CD4-positive, CD25-positive, alpha-beta regulatory T cell (primary cell): Measurements from ENCODE around the gene KRTAP10-2. TPM values are rescaled to one million over a fixed set of nuclear protein-coding genes. Genes with fewer than 3 reads are reported as not detected.
A peak's percentile ranks its signal among the peaks of the same experiment; 100 is the strongest.
"Not testable (repeated sequence)": the region's sequence is repeated elsewhere in the genome, so short reads cannot be mapped to it uniquely, and the experiment has no call there.

ENCODE experiments used
- ATAC-seq, 2 donors: fragments of 150-1000 bp; cut with Tn5 transposase; one replicate each; pipeline ENCODE4 v1.10.0; 2021; ENCODE audit warnings: low read depth in 2 of 2, moderate number of reproducible peaks in 2 of 2, moderate library complexity in 1 of 2
- DNase-seq, 3 donors: peaks; one replicate each; pipeline versions ENCODE4 v3.0.0 to v3.0.0-alpha.2; 2012 to 2022; ENCODE audit warnings: mixed read lengths in 1 of 3
- H3K27ac ChIP-seq: one replicate; pipeline ENCODE4 v1.7.0; 2013; ENCODE audit warnings: mild to moderate bottlenecking, low read length; ENCODE audit not compliant: insufficient read depth, poor library complexity, severe bottlenecking
- H3K27me3 ChIP-seq: one replicate; pipeline ENCODE4 v1.7.0; 2013; ENCODE audit warnings: low read length; ENCODE audit not compliant: control insufficient read depth, insufficient read depth
- H3K36me3 ChIP-seq: one replicate; pipeline ENCODE4 v1.7.0; 2013; ENCODE audit warnings: mild to moderate bottlenecking, low read length, moderate library complexity; ENCODE audit not compliant: control insufficient read depth, insufficient read depth
- H3K4me1 ChIP-seq: 2 replicates; pipeline ENCODE4 v1.7.0; 2013; ENCODE audit warnings: mild to moderate bottlenecking, low read length; ENCODE audit not compliant: insufficient read depth, control insufficient read depth, poor library complexity, severe bottlenecking
- H3K4me3 ChIP-seq: one replicate; pipeline ENCODE4 v1.7.0; 2013; ENCODE audit warnings: low read depth, mild to moderate bottlenecking, low read length, moderate library complexity
- H3K9me3 ChIP-seq, 2 experiments: 1 replicate in 1 of 2; 2 replicates in 1 of 2; pipeline ENCODE4 v1.7.0; 2013; ENCODE audit warnings: low read length in 2 of 2, mild to moderate bottlenecking in 1 of 2, moderate library complexity in 1 of 2; ENCODE audit not compliant: control insufficient read depth in 2 of 2
- H3K27ac Mint-ChIP-seq, 3 donors: one replicate each; pipeline ENCODE4 v1.8.0; 2020 to 2022; ENCODE audit warnings: mild to moderate bottlenecking in 3 of 3, mixed read lengths in 3 of 3, moderate library complexity in 2 of 3
- H3K27me3 Mint-ChIP-seq: one replicate; pipeline ENCODE4 v1.8.0; 2022; ENCODE audit warnings: mild to moderate bottlenecking, mixed read lengths
- H3K36me3 Mint-ChIP-seq: one replicate; pipeline ENCODE4 v1.8.0; 2020; ENCODE audit warnings: mixed read lengths
- H3K4me1 Mint-ChIP-seq, 4 donors: one replicate each; pipeline ENCODE4 v1.8.0; 2020 to 2022; ENCODE audit warnings: mixed read lengths in 4 of 4, mild to moderate bottlenecking in 1 of 4
- H3K4me3 Mint-ChIP-seq, 4 donors: one replicate each; pipeline ENCODE4 v1.8.0; 2020 to 2022; ENCODE audit warnings: mild to moderate bottlenecking in 4 of 4, mixed read lengths in 4 of 4, moderate library complexity in 3 of 4
- H3K9me3 Mint-ChIP-seq, 7 donors: one replicate each; pipeline ENCODE4 v1.8.0; 2020 to 2022; ENCODE audit warnings: mixed read lengths in 7 of 7, mild to moderate bottlenecking in 3 of 7, moderate library complexity in 2 of 7
- polyA plus RNA-seq, 4 donors: library from polyadenylated mRNA; unstranded; fragments of 300-500 nt; fragmentation: Illumina TruSeq; gene quantifications; one replicate each; pipeline ENCODE4 v1.2.3, GENCODE V29; 2021
- total RNA-seq: library from RNA; stranded (reverse); gene quantifications from one replicate; pipeline ENCODE4 v1.2.3, GENCODE V29; 2022

The KRTAP10-2 gene
- total and polyA plus RNA-seq, 5 donors from 2014 or later: not detected

DNA sequence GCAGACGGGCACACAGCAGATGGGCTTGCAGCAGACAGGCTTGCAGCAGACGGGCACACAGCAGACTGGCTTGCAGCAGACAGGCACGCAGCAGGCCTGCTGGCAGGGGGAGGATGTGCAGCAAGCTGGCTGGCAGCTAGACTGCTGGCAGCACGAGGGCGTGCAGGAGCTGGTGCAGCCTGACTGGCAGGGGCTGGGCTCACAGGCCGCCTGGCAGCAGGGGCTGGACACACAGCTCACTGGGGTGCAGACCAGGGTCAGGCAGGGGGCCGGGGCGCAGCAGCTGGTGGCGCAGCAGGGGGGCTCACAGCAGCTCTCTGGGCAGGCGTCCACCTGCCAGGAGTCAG, 7.0 kb upstream of the KRTAP10-2 start:
- not testable (repeated sequence) for H3K9me3 ChIP-seq, H3K36me3 Mint-ChIP-seq, H3K36me3 ChIP-seq, H3K27ac ChIP-seq, H3K4me3 Mint-ChIP-seq, H3K27me3 ChIP-seq, H3K4me1 ChIP-seq, DNase-seq, H3K4me3 ChIP-seq, H3K27me3 Mint-ChIP-seq, H3K27ac Mint-ChIP-seq, ATAC-seq, H3K4me1 Mint-ChIP-seq
- H3K9me3 Mint-ChIP-seq: peaks cover 0 to 30% (median 9%) of the 10 kb centered on the region in 7 donors

DNA sequence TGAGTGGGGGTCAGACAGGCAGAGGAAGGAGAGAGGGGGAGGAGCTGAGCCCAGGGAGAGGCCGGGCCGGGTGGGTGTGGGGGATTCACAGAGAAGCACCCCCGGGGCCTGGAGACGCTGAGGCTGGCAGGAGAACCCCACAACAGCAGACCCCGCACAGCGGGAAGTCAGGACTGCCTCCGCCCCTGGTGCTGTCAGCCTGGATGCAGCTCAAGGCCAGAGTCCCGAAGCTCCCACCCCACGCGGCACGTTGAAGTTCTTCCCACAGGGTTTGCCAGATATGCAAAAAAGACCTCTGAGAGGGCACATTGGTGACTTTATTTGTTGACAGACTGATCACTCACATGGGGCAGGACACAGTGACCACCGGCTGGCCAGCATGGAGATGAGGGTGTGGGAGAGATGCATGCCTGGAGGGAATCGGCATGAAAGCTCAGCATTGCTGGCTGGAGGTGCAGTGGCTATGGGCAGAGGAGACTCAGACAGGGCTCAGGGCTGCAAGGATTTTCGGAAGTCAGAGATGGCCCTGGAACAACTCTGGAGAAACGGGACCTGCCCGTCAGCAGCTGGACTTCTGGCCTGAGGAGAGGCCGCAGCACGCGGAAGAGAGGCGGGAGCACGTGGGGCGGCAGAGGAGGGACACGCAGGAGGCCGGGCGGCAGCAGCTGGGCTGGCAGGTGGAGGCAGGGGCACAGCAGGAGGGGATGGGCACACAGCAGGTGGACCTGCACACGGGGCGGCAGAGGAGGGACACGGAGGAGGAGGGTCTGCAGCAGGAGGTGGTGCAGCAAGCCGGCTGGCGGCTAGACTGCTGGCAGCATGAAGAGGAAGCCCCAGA, 6.4 kb upstream of the KRTAP10-2 start:
- Mint-ChIP-seq H3K36me3 (peaks cover 6% of the 10 kb centered on the region), H3K9me3 (peaks cover 0 to 30% (median 9%) of the 10 kb centered on the region in 7 donors), H3K27me3 (no peaks in the 10 kb centered on the region), H3K27ac (no peak overlapping the region), H3K4me1 (no peaks in the 10 kb centered on the region), H3K4me3 (no peak overlapping the region)
- no peaks in the 10 kb centered on the region for H3K4me1 ChIP-seq
- no peaks in the 10 kb centered on the region for H3K36me3 ChIP-seq
- no peak overlapping the region for H3K4me3 ChIP-seq
- peaks cover 4 to 5% of the 10 kb centered on the region in 2 experiments for H3K9me3 ChIP-seq
- ATAC-seq (no peak), DNase-seq (no peak)
- no peaks in the 10 kb centered on the region for H3K27me3 ChIP-seq
- H3K27ac ChIP-seq: no peak overlapping the region

GRCh38 chr21:44556879-44557278, 5.6 kb upstream of the KRTAP10-2 start:
- Mint-ChIP-seq H3K4me3 (no peak overlapping the region), H3K27me3 (no peaks in the 10 kb centered on the region), H3K9me3 (peaks cover 0 to 22% (median 7%) of the 10 kb centered on the region in 7 donors), H3K27ac (no peak overlapping the region), H3K36me3 (peaks cover 6% of the 10 kb centered on the region), H3K4me1 (no peaks in the 10 kb centered on the region)
- DNase-seq (no peak), ATAC-seq (no peak)
- no peaks in the 10 kb centered on the region for H3K4me1 ChIP-seq
- H3K4me3 ChIP-seq: no peak overlapping the region
- H3K27ac ChIP-seq: no peak overlapping the region
- no peaks in the 10 kb centered on the region for H3K27me3 ChIP-seq
- no peaks in the 10 kb centered on the region for H3K36me3 ChIP-seq
- peaks cover 0 to 3% of the 10 kb centered on the region in 2 experiments for H3K9me3 ChIP-seq

DNA sequence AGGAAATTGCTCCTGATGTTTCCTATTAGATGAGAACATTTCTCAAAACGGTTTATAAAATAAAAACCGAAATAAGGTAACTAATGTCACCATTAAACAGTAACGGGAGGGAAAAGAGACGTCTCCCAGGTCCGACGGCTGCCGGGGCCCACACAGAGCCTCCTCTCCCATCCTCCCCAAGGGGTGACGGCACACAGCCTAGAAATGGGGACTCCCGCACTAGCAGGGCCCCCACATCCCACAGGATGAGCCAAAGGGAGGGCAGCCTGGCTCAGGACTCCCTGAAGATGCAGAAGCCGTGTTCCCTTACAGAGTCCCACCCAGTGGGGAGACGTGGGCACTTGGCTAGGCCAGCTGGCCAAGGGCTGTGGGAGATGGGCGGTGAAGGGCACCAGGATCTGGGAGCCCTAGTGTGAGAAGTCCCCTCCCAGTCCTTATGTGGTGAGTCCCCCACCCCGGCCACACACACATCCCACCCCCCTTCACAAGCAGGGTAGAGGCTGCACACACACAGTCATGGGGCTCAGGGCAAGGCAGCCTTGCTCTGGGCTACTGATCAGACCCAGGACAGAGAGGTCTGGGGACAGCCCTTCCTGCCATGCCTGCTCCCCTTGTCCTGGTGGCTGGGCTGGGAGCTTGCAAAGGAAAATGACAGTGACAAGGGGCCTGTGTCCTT, 4.0 kb upstream of the KRTAP10-2 start:
- peaks cover 0 to 3% of the 10 kb centered on the region in 2 experiments for H3K9me3 ChIP-seq
- Mint-ChIP-seq H3K4me1 (no peaks in the 10 kb centered on the region), H3K27me3 (no peaks in the 10 kb centered on the region), H3K4me3 (no peak overlapping the region), H3K36me3 (peaks cover 5% of the 10 kb centered on the region), H3K27ac (no peak overlapping the region), H3K9me3 (peaks cover 0 to 13% (median 3%) of the 10 kb centered on the region in 7 donors)
- ATAC-seq (no peak), DNase-seq (no peak)
- H3K27me3 ChIP-seq: no peaks in the 10 kb centered on the region
- H3K27ac ChIP-seq: no peak overlapping the region
- H3K4me3 ChIP-seq: no peak overlapping the region
- no peaks in the 10 kb centered on the region for H3K36me3 ChIP-seq
- H3K4me1 ChIP-seq: no peaks in the 10 kb centered on the region

GRCh38 chr21:44552681-44553080, 1.4 kb upstream of the KRTAP10-2 start:
- Histone ChIP-seq H3K36me3 (no peaks in the 10 kb centered on the region), H3K4me1 (peaks cover 7% of the 10 kb centered on the region), H3K27me3 (no peaks in the 10 kb centered on the region), H3K27ac (no peak overlapping the region), H3K9me3 (no peaks in the 10 kb centered on the region), H3K4me3 (no peak overlapping the region)
- Mint-ChIP-seq H3K9me3 (peaks cover 0 to 13% (median 4%) of the 10 kb centered on the region in 7 donors), H3K27me3 (peaks cover 2% of the 10 kb centered on the region), H3K27ac (no peak overlapping the region), H3K4me3 (no peak overlapping the region), H3K4me1 (peaks cover 2 to 20% (median 9%) of the 10 kb centered on the region in 4 donors), H3K36me3 (peaks cover 12% of the 10 kb centered on the region)
- ATAC-seq (no peak), DNase-seq (no peak)

DNA sequence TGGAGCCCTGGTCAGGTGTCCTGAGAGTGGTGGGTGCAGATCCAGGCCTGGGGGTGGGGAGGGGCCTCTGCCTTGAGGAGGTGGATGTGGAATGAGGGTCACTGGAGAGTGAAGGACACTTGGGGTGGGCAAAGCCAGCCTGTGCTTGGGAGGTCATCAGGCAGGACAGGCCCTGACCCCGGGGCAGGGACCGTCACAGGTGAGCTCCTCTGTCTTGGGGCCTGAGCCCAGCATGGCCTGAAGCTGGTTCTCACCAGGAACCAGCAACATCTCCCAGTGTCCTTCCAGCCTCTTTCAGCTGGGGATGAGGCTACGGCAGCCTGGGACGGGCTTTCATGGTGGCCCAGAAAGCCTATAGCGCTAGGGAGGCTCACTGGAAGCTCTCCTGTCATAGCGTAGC, 831 bp upstream of the KRTAP10-2 start:
- H3K27ac ChIP-seq: no peak overlapping the region
- H3K9me3 ChIP-seq: no peaks in the 10 kb centered on the region
- peaks cover 13% of the 10 kb centered on the region for H3K4me1 ChIP-seq
- peaks cover 7 to 26% (median 14%) of the 10 kb centered on the region in 4 donors for H3K4me1 Mint-ChIP-seq
- H3K4me3 Mint-ChIP-seq: no peak overlapping the region
- DNase-seq: no peak
- peaks cover 13% of the 10 kb centered on the region for H3K36me3 Mint-ChIP-seq
- no peaks in the 10 kb centered on the region for H3K36me3 ChIP-seq
- H3K9me3 Mint-ChIP-seq: peaks cover 0 to 19% (median 5%) of the 10 kb centered on the region in 7 donors
- H3K27me3 Mint-ChIP-seq: peaks cover 7% of the 10 kb centered on the region
- no peak for ATAC-seq
- H3K27ac Mint-ChIP-seq: no peak overlapping the region
- no peak overlapping the region for H3K4me3 ChIP-seq
- no peaks in the 10 kb centered on the region for H3K27me3 ChIP-seq

- no peaks in the 10 kb centered on the region for H3K36me3 ChIP-seq
- Mint-ChIP-seq H3K4me3 (no peak overlapping the region), H3K36me3 (peaks cover 19% of the 10 kb centered on the region), H3K9me3 (peaks cover 0 to 25% (median 12%) of the 10 kb centered on the region in 7 donors), H3K27me3 (peaks cover 7% of the 10 kb centered on the region), H3K27ac (peak overlapping the region in 2 of 3 donors; percentile 58 to 67), H3K4me1 (peaks cover 11 to 33% (median 18%) of the 10 kb centered on the region in 4 donors)
- no peak overlapping the region for H3K4me3 ChIP-seq
- no peak overlapping the region for H3K27ac ChIP-seq
- ATAC-seq: no peak
- no peak for DNase-seq
- peaks cover 15% of the 10 kb centered on the region for H3K4me1 ChIP-seq
- H3K9me3 ChIP-seq: peaks cover 4 to 6% of the 10 kb centered on the region in 2 experiments
- H3K27me3 ChIP-seq: no peaks in the 10 kb centered on the region
Observed at GRCh38 chr21:44550807-44551206, 498 bp downstream of the KRTAP10-2 start.
